Liver (tissue), 9 donors: ENCODE measurements around the gene MLXIP. TPM values are rescaled to one million over a fixed set of nuclear protein-coding genes. Genes with fewer than 3 reads are reported as not detected.

Experiments used
- DNase-seq: peaks from one replicate; pipeline ENCODE4 v3.0.0-alpha.2; 2017; ENCODE audit warnings: low spot score
- H3K27ac ChIP-seq, 2 donors: one replicate each; pipeline ENCODE4 v1.7.0; 2013; ENCODE audit warnings: inconsistent platforms in 2 of 2, low read length in 2 of 2, control low read depth in 1 of 2, low read depth in 1 of 2, mild to moderate bottlenecking in 1 of 2
- H3K27me3 ChIP-seq, 4 donors: one replicate each; pipeline versions ENCODE4 v1.6.1 to v1.7.0; 2013; ENCODE audit warnings: low read length in 3 of 4, inconsistent platforms in 1 of 4, mild to moderate bottlenecking in 1 of 4, moderate library complexity in 1 of 4; ENCODE audit not compliant: control insufficient read depth in 4 of 4, insufficient read depth in 4 of 4
- H3K36me3 ChIP-seq, 4 donors: one replicate each; pipeline versions ENCODE4 v1.6.1 to v1.7.0; 2013; ENCODE audit warnings: low read length in 3 of 4, mild to moderate bottlenecking in 3 of 4, low read depth in 1 of 4, moderate library complexity in 1 of 4; ENCODE audit not compliant: control insufficient read depth in 4 of 4, insufficient read depth in 3 of 4
- H3K4me1 ChIP-seq, 4 donors: one replicate each; pipeline versions ENCODE4 v1.6.1 to v1.7.0; 2013; ENCODE audit warnings: low read length in 3 of 4, mild to moderate bottlenecking in 3 of 4, moderate library complexity in 1 of 4; ENCODE audit not compliant: control insufficient read depth in 4 of 4, insufficient read depth in 4 of 4
- H3K4me3 ChIP-seq, 3 donors: one replicate each; pipeline versions ENCODE4 v1.6.1 to v1.7.0; 2013; ENCODE audit warnings: low read length in 3 of 3, control low read depth in 1 of 3, low read depth in 1 of 3, mild to moderate bottlenecking in 1 of 3
- H3K9ac ChIP-seq, 2 donors: one replicate each; pipeline ENCODE4 v1.7.0; 2013; ENCODE audit warnings: low read length in 2 of 2, mild to moderate bottlenecking in 2 of 2, moderate library complexity in 2 of 2, control low read depth in 1 of 2, low read depth in 1 of 2
- H3K9me3 ChIP-seq, 4 donors: one replicate each; pipeline versions ENCODE4 v1.6.1 to v1.7.0; 2013; ENCODE audit warnings: low read length in 3 of 4; ENCODE audit not compliant: control insufficient read depth in 4 of 4
- EGR1 ChIP-seq, 2 donors: IDR thresholded peaks; 2 replicates each; pipeline ENCODE4 v1.6.1; 2016 to 2018; ENCODE audit warnings: antibody characterized with exemption in 2 of 2, low read depth in 2 of 2
- FOXA1 ChIP-seq: IDR thresholded peaks from 2 replicates; pipeline ENCODE4 v1.6.1; 2016; ENCODE audit warnings: antibody characterized with exemption
- FOXA2 ChIP-seq: IDR thresholded peaks from 2 replicates; pipeline ENCODE4 v1.6.1; 2016; ENCODE audit warnings: antibody characterized with exemption
- GABPA ChIP-seq, 2 donors: IDR thresholded peaks in 1 of 2; conservative IDR thresholded peaks in 1 of 2; 2 replicates each; pipeline ENCODE4 v1.6.1; 2016; ENCODE audit warnings: antibody characterized with exemption in 2 of 2, mild to moderate bottlenecking in 1 of 2, moderate library complexity in 1 of 2
- HNF4A ChIP-seq, 2 donors: conservative IDR thresholded peaks; 2 replicates each; pipeline ENCODE4 v1.6.1; 2016; ENCODE audit warnings: antibody characterized with exemption in 2 of 2, mild to moderate bottlenecking in 2 of 2
- HNF4G ChIP-seq: IDR thresholded peaks from 2 replicates; pipeline ENCODE4 v1.6.1; 2016; ENCODE audit warnings: antibody characterized with exemption
- JUND ChIP-seq, 2 donors: IDR thresholded peaks; 2 replicates each; pipeline ENCODE4 v1.6.1; 2016; ENCODE audit warnings: antibody characterized with exemption in 2 of 2
- NR2F2 ChIP-seq: IDR thresholded peaks from 2 replicates; pipeline ENCODE4 v1.6.1; 2016; ENCODE audit warnings: antibody characterized with exemption
- RAD21 ChIP-seq, 2 donors: IDR thresholded peaks; 2 replicates each; pipeline ENCODE4 v1.6.1; 2016; ENCODE audit warnings: antibody characterized with exemption in 2 of 2, mild to moderate bottlenecking in 2 of 2
- RXRA ChIP-seq, 2 donors: IDR thresholded peaks; 2 replicates each; pipeline ENCODE4 v1.6.1; 2017 to 2018; ENCODE audit warnings: antibody characterized with exemption in 2 of 2, mild to moderate bottlenecking in 1 of 2
- SP1 ChIP-seq: IDR thresholded peaks from 2 replicates; pipeline ENCODE4 v1.6.1; 2018; ENCODE audit warnings: antibody characterized with exemption, mild to moderate bottlenecking
- TAF1 ChIP-seq: conservative IDR thresholded peaks from 2 replicates; pipeline ENCODE4 v1.6.1; 2016; ENCODE audit warnings: antibody characterized with exemption, mild to moderate bottlenecking
- YY1 ChIP-seq: IDR thresholded peaks from 2 replicates; pipeline ENCODE4 v1.6.1; 2016; ENCODE audit warnings: antibody characterized with exemption, mild to moderate bottlenecking
- WGBS: extraction: QIAGEN DNeasy Blood & Tissue Kit; methylation state at CpG from one replicate; pipeline ENCODE4 v1.1.7; 2013; 5-methylcytosine and 5-hydroxymethylcytosine counted together
- polyA plus RNA-seq, 2 donors: library from polyadenylated mRNA; stranded (reverse) in 1 of 2; unstranded in 1 of 2; fragments of 200-250 nt in 1 of 2; fragments of >200 nt in 1 of 2; fragmentation: Nextera tagmentation in 1 of 2; extraction: Ambion mirVana in 1 of 2; gene quantifications; one replicate each; pipeline versions ENCODE4 v1.2.1 to v1.2.3, GENCODE V29; 2013 to 2015
- total RNA-seq, 2 donors: library from RNA; depleted of rRNA; stranded (reverse); fragments of >200 nt; gene quantifications; one replicate each; pipeline ENCODE4 v1.2.3, GENCODE V29; 2014
- TF ChIP-seq, protein P1 (sequence below): IDR thresholded peaks from 2 replicates; pipeline ENCODE4 v1.6.1; 2016; ENCODE audit warnings: antibody characterized with exemption, mild to moderate bottlenecking
- TF ChIP-seq, protein P2 (sequence below): IDR thresholded peaks from 2 replicates; pipeline ENCODE4 v1.6.1; 2016; ENCODE audit warnings: antibody characterized with exemption
- TF ChIP-seq, protein P3 (sequence below): fragments of 150-350 bp; IDR thresholded peaks from 2 replicates; pipeline ENCODE4 v1.5.1; 2017; ENCODE audit warnings: improper control_type of control experiment, low read depth, low read length; ENCODE audit not compliant: missing input control
- TF ChIP-seq, protein P4 (sequence below): IDR thresholded peaks from 2 replicates; pipeline ENCODE4 v1.6.1; 2016; ENCODE audit warnings: antibody characterized with exemption
- donor health status: healthy.
- donor health status: healthy.
- donor health status: healthy.
- donor health status: healthy.
- donor health status: healthy.

The MLXIP gene
- total and polyA plus RNA-seq, 4 donors, result 10.6 to 19.5 (median 11.0) TPM

DNA sequence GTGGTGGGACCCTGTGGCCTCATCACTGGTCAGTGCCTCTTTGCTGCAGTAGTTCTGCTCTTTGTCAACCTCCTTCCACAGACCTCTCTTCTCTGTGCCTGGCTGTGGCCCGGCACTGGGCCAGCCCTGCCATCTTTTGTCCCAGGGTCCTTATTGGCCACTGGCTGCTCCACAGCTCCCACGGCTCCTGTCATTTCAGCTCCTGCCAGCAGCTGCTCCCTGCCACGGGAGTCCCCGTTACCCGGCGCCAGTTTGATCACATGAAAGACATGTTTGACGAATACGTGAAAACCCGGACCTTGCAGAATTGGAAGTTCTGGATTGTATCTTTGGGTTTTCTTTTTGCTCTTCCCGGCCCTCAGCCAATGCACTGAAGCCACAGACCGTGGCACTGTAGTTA, 60.1 kb downstream of the MLXIP start:
- Histone ChIP-seq H3K36me3 (peaks cover 14 to 67% (median 34%) of the 10 kb centered on the region in 4 donors), H3K4me3 (no peak overlapping the region), H3K4me1 (no peaks in the 10 kb centered on the region), H3K9me3 (no peaks in the 10 kb centered on the region), H3K27ac (no peak overlapping the region), H3K9ac (no peak overlapping the region), H3K27me3 (no peaks in the 10 kb centered on the region)
- no peak for DNase-seq
- WGBS, result 94% methylated on average over 11 of the region's 11 CpGs
- TF ChIP-seq FOXA1 (no peak), RAD21 (IDR thresholded peaks at IDR 0.05) (no peak), HNF4A (conservative IDR thresholded peaks at IDR 0.05) (no peak), JUND (IDR thresholded peaks at IDR 0.05) (no peak), EGR1 (IDR thresholded peaks at IDR 0.05; ENCODE audit: low read depth in 2 of 2) (no peak), FOXA2 (no peak), TAF1 (no peak), YY1 (no peak), HNF4G (no peak), GABPA (IDR thresholded peaks at IDR 0.05 in 1 of 2, conservative IDR thresholded peaks at IDR 0.05 in 1 of 2) (no peak), SP1 (no peak), RXRA (IDR thresholded peaks at IDR 0.05) (no peak), NR2F2 (no peak)
- TF ChIP-seq, protein P1, sequence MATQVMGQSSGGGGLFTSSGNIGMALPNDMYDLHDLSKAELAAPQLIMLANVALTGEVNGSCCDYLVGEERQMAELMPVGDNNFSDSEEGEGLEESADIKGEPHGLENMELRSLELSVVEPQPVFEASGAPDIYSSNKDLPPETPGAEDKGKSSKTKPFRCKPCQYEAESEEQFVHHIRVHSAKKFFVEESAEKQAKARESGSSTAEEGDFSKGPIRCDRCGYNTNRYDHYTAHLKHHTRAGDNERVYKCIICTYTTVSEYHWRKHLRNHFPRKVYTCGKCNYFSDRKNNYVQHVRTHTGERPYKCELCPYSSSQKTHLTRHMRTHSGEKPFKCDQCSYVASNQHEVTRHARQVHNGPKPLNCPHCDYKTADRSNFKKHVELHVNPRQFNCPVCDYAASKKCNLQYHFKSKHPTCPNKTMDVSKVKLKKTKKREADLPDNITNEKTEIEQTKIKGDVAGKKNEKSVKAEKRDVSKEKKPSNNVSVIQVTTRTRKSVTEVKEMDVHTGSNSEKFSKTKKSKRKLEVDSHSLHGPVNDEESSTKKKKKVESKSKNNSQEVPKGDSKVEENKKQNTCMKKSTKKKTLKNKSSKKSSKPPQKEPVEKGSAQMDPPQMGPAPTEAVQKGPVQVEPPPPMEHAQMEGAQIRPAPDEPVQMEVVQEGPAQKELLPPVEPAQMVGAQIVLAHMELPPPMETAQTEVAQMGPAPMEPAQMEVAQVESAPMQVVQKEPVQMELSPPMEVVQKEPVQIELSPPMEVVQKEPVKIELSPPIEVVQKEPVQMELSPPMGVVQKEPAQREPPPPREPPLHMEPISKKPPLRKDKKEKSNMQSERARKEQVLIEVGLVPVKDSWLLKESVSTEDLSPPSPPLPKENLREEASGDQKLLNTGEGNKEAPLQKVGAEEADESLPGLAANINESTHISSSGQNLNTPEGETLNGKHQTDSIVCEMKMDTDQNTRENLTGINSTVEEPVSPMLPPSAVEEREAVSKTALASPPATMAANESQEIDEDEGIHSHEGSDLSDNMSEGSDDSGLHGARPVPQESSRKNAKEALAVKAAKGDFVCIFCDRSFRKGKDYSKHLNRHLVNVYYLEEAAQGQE, result no peak
- TF ChIP-seq, protein P2, sequence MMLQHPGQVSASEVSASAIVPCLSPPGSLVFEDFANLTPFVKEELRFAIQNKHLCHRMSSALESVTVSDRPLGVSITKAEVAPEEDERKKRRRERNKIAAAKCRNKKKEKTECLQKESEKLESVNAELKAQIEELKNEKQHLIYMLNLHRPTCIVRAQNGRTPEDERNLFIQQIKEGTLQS, result no peak
- TF ChIP-seq, protein P3, sequence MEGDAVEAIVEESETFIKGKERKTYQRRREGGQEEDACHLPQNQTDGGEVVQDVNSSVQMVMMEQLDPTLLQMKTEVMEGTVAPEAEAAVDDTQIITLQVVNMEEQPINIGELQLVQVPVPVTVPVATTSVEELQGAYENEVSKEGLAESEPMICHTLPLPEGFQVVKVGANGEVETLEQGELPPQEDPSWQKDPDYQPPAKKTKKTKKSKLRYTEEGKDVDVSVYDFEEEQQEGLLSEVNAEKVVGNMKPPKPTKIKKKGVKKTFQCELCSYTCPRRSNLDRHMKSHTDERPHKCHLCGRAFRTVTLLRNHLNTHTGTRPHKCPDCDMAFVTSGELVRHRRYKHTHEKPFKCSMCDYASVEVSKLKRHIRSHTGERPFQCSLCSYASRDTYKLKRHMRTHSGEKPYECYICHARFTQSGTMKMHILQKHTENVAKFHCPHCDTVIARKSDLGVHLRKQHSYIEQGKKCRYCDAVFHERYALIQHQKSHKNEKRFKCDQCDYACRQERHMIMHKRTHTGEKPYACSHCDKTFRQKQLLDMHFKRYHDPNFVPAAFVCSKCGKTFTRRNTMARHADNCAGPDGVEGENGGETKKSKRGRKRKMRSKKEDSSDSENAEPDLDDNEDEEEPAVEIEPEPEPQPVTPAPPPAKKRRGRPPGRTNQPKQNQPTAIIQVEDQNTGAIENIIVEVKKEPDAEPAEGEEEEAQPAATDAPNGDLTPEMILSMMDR, result no peak
- TF ChIP-seq, protein P4, sequence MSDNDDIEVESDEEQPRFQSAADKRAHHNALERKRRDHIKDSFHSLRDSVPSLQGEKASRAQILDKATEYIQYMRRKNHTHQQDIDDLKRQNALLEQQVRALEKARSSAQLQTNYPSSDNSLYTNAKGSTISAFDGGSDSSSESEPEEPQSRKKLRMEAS, result no peak

DNA sequence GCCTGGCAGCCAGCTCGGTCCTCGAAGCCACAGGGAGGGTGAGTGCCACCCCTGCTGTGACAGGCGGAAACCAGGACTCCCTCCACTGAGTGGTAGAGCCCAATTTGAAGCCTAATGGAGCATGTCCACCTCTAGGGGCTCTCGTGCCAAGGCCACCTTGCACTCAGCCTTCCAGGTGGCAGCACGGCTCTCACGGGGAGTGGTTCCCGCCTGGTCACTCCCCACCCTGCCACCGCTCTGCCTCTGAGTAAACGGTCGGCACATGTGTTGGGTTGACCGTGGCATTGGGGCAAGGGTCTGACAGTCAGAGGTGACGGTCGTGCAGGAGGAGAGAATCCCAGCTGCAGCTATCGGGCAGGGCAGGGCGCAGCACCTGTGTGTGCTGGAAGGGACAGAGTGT, 60.7 kb downstream of the MLXIP start:
- DNase-seq, result no peak
- no peaks in the 10 kb centered on the region for H3K4me1 ChIP-seq
- 93% methylated on average over 15 of the region's 15 CpGs for whole genome bisulfite sequencing
- peaks cover 16 to 70% (median 34%) of the 10 kb centered on the region in 4 donors for H3K36me3 ChIP-seq
- TF ChIP-seq JUND (IDR thresholded peaks at IDR 0.05), result no peak
- TF ChIP-seq RAD21 (IDR thresholded peaks at IDR 0.05), result no peak
- TF ChIP-seq EGR1 (IDR thresholded peaks at IDR 0.05; ENCODE audit: low read depth in 2 of 2), result no peak
- TF ChIP-seq FOXA1, result no peak
- TF ChIP-seq, protein P3, result no peak
- no peak for TF ChIP-seq HNF4G
- TF ChIP-seq, protein P1, result no peak
- no peak for TF ChIP-seq NR2F2
- no peak overlapping the region for H3K4me3 ChIP-seq
- no peaks in the 10 kb centered on the region for H3K9me3 ChIP-seq
- H3K27me3 ChIP-seq, result no peaks in the 10 kb centered on the region
- no peak overlapping the region for H3K9ac ChIP-seq
- no peak overlapping the region for H3K27ac ChIP-seq
